Activated B cell treated with CpG ODN at 0.5 μM for 24 hours (primary cell): ENCODE data around the gene NGEF. TPM values are rescaled to one million over a fixed set of nuclear protein-coding genes. Genes with fewer than 3 reads are reported as not detected.

Source experiments
- ATAC-seq: fragments of 200-7000 bp; cut with Tn5 transposase; one replicate; pipeline ENCODE4 v1.10.0; 2021; ENCODE audit warnings: low read depth, mild to moderate bottlenecking, moderate library complexity
- CTCF ChIA-PET: fragments of 350-600 bp; sonication (Branson Sonifier 250); formaldehyde crosslinking; loops from one replicate; lab custom pipeline; 2021; ENCODE audit warnings: antibody characterized with exemption; lab: Charles Lee
- POLR2A ChIA-PET: fragments of 350-600 bp; sonication (Branson Sonifier 250); formaldehyde crosslinking; loops from one replicate; lab custom pipeline; 2021; ENCODE audit warnings: antibody characterized with exemption; lab: Charles Lee
- DNase-seq: peaks from one replicate; pipeline ENCODE4 v3.0.0; 2022
- H3K27ac Mint-ChIP-seq: one replicate; pipeline ENCODE4 v1.8.0; 2020; ENCODE audit warnings: mixed read lengths
- H3K27me3 Mint-ChIP-seq: one replicate; pipeline ENCODE4 v1.8.0; 2021; ENCODE audit warnings: mixed read lengths
- H3K36me3 Mint-ChIP-seq: one replicate; pipeline ENCODE4 v1.8.0; 2021; ENCODE audit warnings: low read depth, mixed read lengths
- H3K4me1 Mint-ChIP-seq: one replicate; pipeline ENCODE4 v1.8.0; 2021; ENCODE audit warnings: mixed read lengths
- H3K4me3 Mint-ChIP-seq: one replicate; pipeline ENCODE4 v1.8.0; 2020; ENCODE audit warnings: mild to moderate bottlenecking, mixed read lengths
- H3K9me3 Mint-ChIP-seq: one replicate; pipeline ENCODE4 v1.8.0; 2020; ENCODE audit warnings: mixed read lengths
- CTCF ChIP-seq: fragments of 200-600 bp; IDR thresholded peaks from one replicate; pipeline ENCODE4 v1.8.0; 2022; ENCODE audit warnings: antibody characterized with exemption, mild to moderate bottlenecking
- intact Hi-C: fragments of 100-400 bp; cut with micrococcal nuclease; formaldehyde crosslinking; loops from one replicate; pipeline ENCODE4 v1.15.1; 2024
- total RNA-seq: library from RNA; stranded (reverse); gene quantifications from 2 replicates; pipeline ENCODE4 v1.2.3, GENCODE V29; 2022

The NGEF gene
- total RNA-seq, 1 donor from 2014 or later, result not detected

- intact Hi-C loops, result no loop called here
- Mint-ChIP-seq H3K27me3 (peaks cover 20% of the 10 kb centered on the region), H3K36me3 (no peaks in the 10 kb centered on the region), H3K4me1 (peaks cover 2% of the 10 kb centered on the region), H3K4me3 (no peak overlapping the region), H3K9me3 (no peaks in the 10 kb centered on the region), H3K27ac (no peak overlapping the region)
- POLR2A ChIA-PET, result no interaction called here
- no peak for TF ChIP-seq CTCF
- ATAC-seq (no peak), DNase-seq (no peak)
- CTCF ChIA-PET, result no interaction called here
Measured at GRCh38 chr2:232892221-232892620, 120.8 kb downstream of the NGEF start.

GRCh38 chr2:232891621-232892071, 121.4 kb downstream of the NGEF start:
- Mint-ChIP-seq H3K27me3 (peaks cover 20% of the 10 kb centered on the region), H3K27ac (no peak overlapping the region), H3K36me3 (no peaks in the 10 kb centered on the region), H3K4me3 (no peak overlapping the region), H3K9me3 (no peaks in the 10 kb centered on the region), H3K4me1 (peaks cover 2% of the 10 kb centered on the region)
- no peak for TF ChIP-seq CTCF
- intact Hi-C loops, result no loop called here
- CTCF ChIA-PET, result no interaction called here
- ATAC-seq, result no peak
- peak; percentile 9 for DNase-seq
- POLR2A ChIA-PET, result no interaction called here

GRCh38 chr2:232890896-232891601, 122.0 kb downstream of the NGEF start:
- Mint-ChIP-seq H3K27ac (no peak overlapping the region), H3K4me3 (no peak overlapping the region), H3K9me3 (no peaks in the 10 kb centered on the region), H3K36me3 (no peaks in the 10 kb centered on the region), H3K4me1 (peaks cover 2% of the 10 kb centered on the region), H3K27me3 (peaks cover 20% of the 10 kb centered on the region)
- ChIA-PET CTCF (no interaction called here), POLR2A (no interaction called here)
- peak; percentile 12 for DNase-seq
- ATAC-seq, result no peak
- intact Hi-C loops, result no loop called here
- no peak for TF ChIP-seq CTCF

GRCh38 chr2:232890536-232890895, 122.5 kb downstream of the NGEF start:
- CTCF ChIA-PET, result no interaction called here

More at GRCh38 chr2:232890536-232890895, 122.5 kb downstream of the NGEF start:
- no peak overlapping the region for H3K27ac Mint-ChIP-seq
- ATAC-seq (no peak), DNase-seq (no peak)
- peaks cover 20% of the 10 kb centered on the region for H3K27me3 Mint-ChIP-seq
- H3K4me1 Mint-ChIP-seq, result peaks cover 2% of the 10 kb centered on the region
- no peak for TF ChIP-seq CTCF
- H3K9me3 Mint-ChIP-seq, result no peaks in the 10 kb centered on the region
- H3K4me3 Mint-ChIP-seq, result no peak overlapping the region
- POLR2A ChIA-PET, result no interaction called here
- intact Hi-C loops, result no loop called here
- H3K36me3 Mint-ChIP-seq, result no peaks in the 10 kb centered on the region
